Stimulated activated CD8-positive, alpha-beta memory T cell treated with anti-CD3 and anti-CD28 coated beads, Interleukin-7, amount 100 ng/mL, for 48 hours (primary cell): ENCODE measurements around the gene PPP1R13B.
A peak's percentile ranks its signal among the peaks of the same experiment; 100 is the strongest.

Experiments
- DNase-seq, 2 donors: peaks; one replicate each; pipeline ENCODE4 v3.0.0-alpha.2; 2020; ENCODE audit warnings: low read depth in 1 of 2; ENCODE audit errors: extremely low read depth in 1 of 2

Gene PPP1R13B

DNA sequence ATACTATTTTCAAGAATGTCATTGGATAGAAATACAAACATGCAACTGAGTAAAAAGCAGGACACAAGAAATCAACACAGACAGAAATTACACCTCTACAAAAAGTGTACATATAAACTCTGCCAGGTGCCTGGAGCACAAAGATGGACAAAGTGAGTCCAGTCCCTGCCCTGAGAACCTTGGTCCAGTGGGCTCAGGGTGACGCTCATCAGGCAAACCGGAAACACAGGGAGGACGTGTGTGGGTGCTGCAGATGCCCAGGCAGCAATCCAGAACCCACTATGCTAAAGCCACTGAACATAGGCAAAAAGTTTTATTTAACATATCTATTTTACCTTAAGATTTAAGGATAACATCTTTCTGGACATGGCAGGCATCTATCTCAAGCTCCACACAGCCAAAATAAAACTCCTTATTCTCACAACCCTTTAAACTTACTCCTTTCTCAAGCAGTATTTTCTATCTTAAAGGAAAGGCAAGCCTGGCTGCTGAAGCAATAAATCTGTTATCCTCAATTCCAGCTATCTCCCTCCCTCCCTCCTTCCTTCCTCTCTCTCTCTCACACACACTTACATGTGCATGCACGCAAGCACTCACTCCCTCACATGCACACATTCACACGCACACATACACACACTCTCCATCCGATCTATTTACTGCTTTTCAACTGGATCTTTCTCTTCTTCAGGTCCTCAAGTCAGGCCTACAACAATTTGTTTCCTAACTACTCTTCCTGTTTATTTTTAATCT is 10.2 kb downstream of the PPP1R13B start:
- DNase-seq: no peak

DNA sequence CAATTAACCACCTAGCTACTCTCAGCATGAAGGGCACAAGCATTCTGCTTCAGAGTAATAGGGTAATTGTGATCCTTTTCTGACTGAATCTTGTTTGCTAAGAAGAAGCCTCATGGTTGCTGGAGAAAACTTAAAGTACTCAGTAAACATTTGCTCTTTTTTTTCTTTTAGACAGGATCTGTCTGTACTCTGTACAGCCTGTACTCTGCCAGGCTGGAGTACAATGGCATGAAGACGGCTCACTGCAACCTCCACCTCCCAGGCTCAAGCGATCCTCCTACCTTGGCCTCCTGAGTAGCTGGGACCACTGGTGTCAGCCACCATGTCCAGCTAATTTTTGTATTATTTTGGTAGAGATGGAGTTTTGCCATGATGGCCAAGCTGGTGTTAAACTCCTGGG is 12.4 kb downstream of the PPP1R13B start:
- DNase-seq: no peak

DNA sequence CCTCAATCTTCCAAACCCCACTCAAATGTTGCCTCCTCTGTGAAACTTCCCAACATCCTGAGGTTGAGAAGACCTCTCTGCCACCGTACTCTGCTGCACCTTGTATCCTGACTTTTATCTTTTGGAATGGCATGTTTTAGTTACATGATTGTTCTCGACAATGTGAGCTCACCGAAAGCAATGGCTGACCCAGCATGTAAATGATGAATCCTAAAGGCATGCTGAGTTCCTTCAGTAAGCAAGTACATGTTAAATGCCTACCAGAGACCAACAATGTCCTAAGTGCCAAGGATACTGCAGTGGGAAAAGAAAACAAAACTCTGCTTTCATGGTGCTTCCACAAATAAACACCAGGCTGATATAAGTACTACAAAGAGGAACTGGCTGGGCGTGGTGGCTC is 13.7 kb downstream of the PPP1R13B start:
- no peak for DNase-seq

DNA sequence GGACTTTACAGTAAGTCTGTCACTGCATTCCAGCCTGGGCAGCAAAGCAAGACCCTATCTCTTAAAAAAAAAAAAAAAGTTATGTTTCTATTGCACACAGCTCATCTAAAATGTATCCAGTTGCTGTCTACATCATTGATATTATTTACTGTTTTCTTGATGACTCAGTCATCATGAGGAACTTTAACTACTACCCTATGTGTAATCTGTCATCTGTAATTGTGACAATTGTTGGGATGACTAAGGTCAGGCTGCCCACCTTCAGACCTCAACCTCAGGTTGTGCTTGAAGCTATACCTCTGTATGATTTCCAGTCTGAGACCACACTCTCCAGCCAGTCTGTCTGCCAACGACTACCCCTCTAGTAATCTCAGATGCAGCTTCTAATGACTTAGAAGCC is 15.3 kb downstream of the PPP1R13B start:
- no peak for DNase-seq

DNA sequence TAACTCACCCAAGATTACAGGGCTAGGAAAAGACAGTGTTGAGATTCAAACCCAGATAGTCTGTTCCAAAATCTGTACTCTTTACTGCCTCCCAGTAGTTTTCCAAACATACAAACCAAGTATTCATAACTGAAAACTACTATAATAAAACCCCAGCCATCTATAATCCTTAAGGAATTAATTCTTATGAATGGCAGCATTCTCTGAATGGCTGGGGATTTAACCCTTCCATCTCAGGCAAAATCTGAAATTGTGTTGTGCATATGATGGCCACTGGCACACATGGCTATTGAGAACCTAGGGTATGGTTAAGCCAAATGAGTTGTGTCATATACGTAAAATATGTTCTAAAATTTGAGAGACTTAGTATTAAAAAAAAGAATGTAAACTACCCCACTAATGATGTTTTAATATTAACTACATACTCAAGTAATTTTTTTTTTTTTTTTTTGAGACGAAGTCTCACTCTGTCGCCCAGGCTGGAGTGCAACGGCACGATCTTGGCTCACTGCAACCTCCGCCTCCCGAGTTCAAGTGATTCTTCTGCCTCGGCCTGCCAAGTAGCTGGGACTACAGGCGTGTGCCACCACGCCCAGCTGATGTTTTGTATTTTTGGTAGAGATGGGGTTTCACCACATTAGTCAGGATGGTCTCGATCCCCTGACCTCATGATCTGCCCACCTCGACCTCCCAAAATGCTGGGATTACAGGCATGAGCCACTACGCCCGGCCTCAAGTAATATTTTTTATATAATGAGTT is 16.7 kb downstream of the PPP1R13B start:
- DNase-seq: no peak

- no peak for DNase-seq
Observed at GRCh38 chr14:103828315-103828967, 18.9 kb downstream of the PPP1R13B start.

DNA sequence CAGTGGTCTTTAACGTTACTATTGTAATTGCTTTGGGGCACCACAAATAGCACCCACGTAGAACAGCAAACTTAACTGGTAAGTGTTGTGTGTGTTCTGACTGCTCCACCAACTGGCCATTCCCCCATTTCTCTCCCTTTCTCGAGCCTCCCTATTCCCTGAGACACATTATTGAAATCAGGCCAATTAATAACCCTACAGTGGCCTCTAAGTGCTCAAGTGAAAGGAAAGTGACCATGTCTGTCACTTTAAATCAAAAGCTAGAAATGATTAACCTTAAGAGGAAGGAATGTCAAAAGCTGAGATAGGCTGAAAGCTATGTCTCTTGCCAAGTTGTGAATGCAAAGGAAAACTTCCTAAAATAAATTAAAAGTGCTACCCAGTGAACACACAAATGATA is 22.3 kb downstream of the PPP1R13B start:
- no peak for DNase-seq

- DNase-seq: no peak
Observed at GRCh38 chr14:103820908-103821307, 26.5 kb downstream of the PPP1R13B start.

- DNase-seq: no peak
Observed at GRCh38 chr14:103820382-103820781, 27.0 kb downstream of the PPP1R13B start.

- DNase-seq: no peak
Observed at GRCh38 chr14:103819503-103820307, 27.7 kb downstream of the PPP1R13B start.

GRCh38 chr14:103818870-103819269 is 28.5 kb downstream of the PPP1R13B start:
- no peak for DNase-seq

- DNase-seq: no peak
Observed at GRCh38 chr14:103818422-103818821, 29.0 kb downstream of the PPP1R13B start.

GRCh38 chr14:103817595-103817994 is 29.8 kb downstream of the PPP1R13B start:
- no peak for DNase-seq

GRCh38 chr14:103816991-103817390 is 30.4 kb downstream of the PPP1R13B start:
- DNase-seq: no peak

DNA sequence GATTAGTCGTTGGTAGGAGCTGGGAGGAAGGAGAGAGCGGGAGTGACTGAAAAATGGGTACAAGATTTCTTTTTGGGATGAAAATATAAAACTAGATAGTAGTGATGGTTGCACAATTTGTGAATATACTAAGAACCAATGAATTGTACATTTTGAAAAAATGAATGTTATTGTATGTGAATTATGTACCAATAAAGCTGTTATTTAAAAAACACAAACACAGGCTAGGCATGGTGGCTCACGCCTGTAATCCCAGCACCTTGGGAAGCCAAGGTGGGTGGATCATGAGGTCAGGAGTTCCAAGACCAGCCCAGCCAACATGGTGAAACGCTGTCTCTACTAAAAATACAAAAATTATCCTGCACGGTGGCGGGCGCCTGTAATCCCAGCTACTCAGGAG is 32.1 kb downstream of the PPP1R13B start:
- no peak for DNase-seq

GRCh38 chr14:103811189-103811588 is 36.2 kb downstream of the PPP1R13B start:
- DNase-seq: no peak

GRCh38 chr14:103808403-103809001 is 38.9 kb downstream of the PPP1R13B start:
- DNase-seq: peak in 1 of 2 donors; percentile 26

- no peak for DNase-seq
Observed at GRCh38 chr14:103806805-103807204, 40.6 kb downstream of the PPP1R13B start.

DNA sequence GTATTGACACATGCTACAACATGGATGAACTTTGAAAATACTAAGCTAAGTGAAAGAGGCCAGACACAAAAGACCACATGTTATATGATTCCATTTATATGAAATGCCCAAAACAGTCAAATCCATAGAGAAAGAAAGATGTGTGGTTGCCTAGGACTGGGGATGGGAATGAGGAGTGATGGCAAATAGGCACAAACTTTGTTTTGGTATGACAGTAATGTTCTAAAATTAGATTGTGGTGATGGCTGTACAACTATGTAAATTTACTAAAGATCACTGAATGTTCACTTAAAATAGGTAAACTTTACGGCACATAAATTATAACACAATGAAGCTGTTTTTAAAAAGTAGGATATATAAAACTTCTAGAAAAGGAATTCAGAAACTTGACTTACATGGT is 41.7 kb downstream of the PPP1R13B start:
- no peak for DNase-seq

- no peak for DNase-seq
Observed at GRCh38 chr14:103803661-103804060, 43.7 kb downstream of the PPP1R13B start.

GRCh38 chr14:103802356-103802755 is 45.0 kb downstream of the PPP1R13B start:
- no peak for DNase-seq
